Measurements from ENCODE around the gene ERVW-1. TPM values are rescaled to one million over a fixed set of nuclear protein-coding genes. Genes with fewer than 3 reads are reported as not detected.

Gene ERVW-1
- total and polyA plus RNA-seq, 2 experiments from 2014 or later: 0.07 TPM; not detected in 1

- Histone ChIP-seq H3K27ac (ENCODE audit: low read depth) (no peak overlapping the region), H3K4me2 (0 out of 2 replicates have a peak overlapping the region, but pooled peaks have one; percentile 32), H3K27me3 (ENCODE audit: insufficient read depth) (no peaks in the 10 kb centered on the region), H3F3A (replicated peaks; ENCODE audit: low read depth) (no peaks in the 10 kb centered on the region), H3K36me3 (ENCODE audit: insufficient read depth) (no peaks in the 10 kb centered on the region), H4K20me1 (replicated peaks; ENCODE audit: insufficient read depth) (no peaks in the 10 kb centered on the region), H3K79me2 (replicated peaks; ENCODE audit: insufficient read depth) (no peaks in the 10 kb centered on the region), H3K4me1 (ENCODE audit: insufficient read depth) (peaks cover 6% of the 10 kb centered on the region; the same call in 1 of the 2 replicates), H3K4me3 (no peak overlapping the region), H3K9me2 (ENCODE audit: insufficient read depth) (no peaks in the 10 kb centered on the region), H2AFZ (no peak overlapping the region)
- TF ChIP-seq ZNF114 (CRISPR knock-in tag; IDR thresholded peaks at IDR 0.05): no peak
- no peak for TF ChIP-seq REST (IDR thresholded peaks at IDR 0.05; ENCODE audit: unreplicated experiment)
- no peak for TF ChIP-seq JUNB (IDR thresholded peaks at IDR 0.05; ENCODE audit: unreplicated experiment)
- TF ChIP-seq POLR2AphosphoS5 (IDR thresholded peaks at IDR 0.05; ENCODE audit: low read depth): no peak
- TF ChIP-seq EZH2 (IDR thresholded peaks at IDR 0.05; ENCODE audit: low read depth, unreplicated experiment): no peak
- no peak for TF ChIP-seq STAT1 (IDR thresholded peaks at IDR 0.05; ENCODE audit: unreplicated experiment)
- no peak for TF ChIP-seq EZH2phosphoT487 (IDR thresholded peaks at IDR 0.05; ENCODE audit: unreplicated experiment)
- no peak for TF ChIP-seq ZNF462 (CRISPR knock-in tag; IDR thresholded peaks at IDR 0.05)
- TF ChIP-seq CREB1 (CRISPR knock-in tag; IDR thresholded peaks at IDR 0.05; ENCODE audit: low read depth): no peak
- no peak for TF ChIP-seq ETS1 (IDR thresholded peaks at IDR 0.05)
- TF ChIP-seq CTCF (conservative IDR thresholded peaks at IDR 0.05; ENCODE audit: low read depth in 2 of 2): no peak
- TF ChIP-seq ZNF331 (CRISPR knock-in tag; IDR thresholded peaks at IDR 0.05; ENCODE audit: low read depth): no peak
- TF ChIP-seq NANOG (IDR thresholded peaks at IDR 0.05; ENCODE audit: borderline replicate concordance): no peak
- Mint-ChIP-seq H3K36me3 (ENCODE audit: low read depth) (no peaks in the 10 kb centered on the region; the same call in 2 of the 3 replicates), H3K27ac (no peak overlapping the region), H3K9me3 (no peaks in the 10 kb centered on the region), H3K4me3 (no peak overlapping the region), H3K27me3 (ENCODE audit: insufficient read depth, low read depth, poor library complexity) (peaks cover 6% of the 10 kb centered on the region), H3K4me1 (peaks cover 10% of the 10 kb centered on the region)
- no peak for ATAC-seq
- no peak for DNase-seq (ENCODE audit: low spot score)
Observed at GRCh38 chr7:92478711-92479110, 965 bp upstream of the ERVW-1 start.
